ENCODE measurements around the gene GYG2.
"Not testable (repeated sequence)": the region's sequence is repeated elsewhere in the genome, so short reads cannot be mapped to it uniquely, and the experiment has no call there.

The GYG2 gene

GRCh38 chrX:2892816-2893215, 64.1 kb downstream of the GYG2 start:
- no peak for TF ChIP-seq CTCF (IDR thresholded peaks at IDR 0.05; ENCODE audit: extremely low read depth, missing control alignments)
- DNase-seq (ENCODE audit: low spot score): no peak

GRCh38 chrX:2894885-2895292, 66.2 kb downstream of the GYG2 start:
- no peak for TF ChIP-seq CTCF (IDR thresholded peaks at IDR 0.05; ENCODE audit: extremely low read depth, missing control alignments)
- DNase-seq (ENCODE audit: low spot score): no peak

- TF ChIP-seq CTCF (IDR thresholded peaks at IDR 0.05; ENCODE audit: extremely low read depth, missing control alignments): no peak
- no peak for DNase-seq (ENCODE audit: low spot score)
These were observed 68.6 kb downstream of the GYG2 start for GRCh38 chrX:2897311-2897689.

GRCh38 chrX:2897690-2898623, 69.2 kb downstream of the GYG2 start:
- DNase-seq (ENCODE audit: low spot score): not testable (repeated sequence)

GRCh38 chrX:2898846-2899512, 70.2 kb downstream of the GYG2 start:
- no peak for TF ChIP-seq CTCF (IDR thresholded peaks at IDR 0.05; ENCODE audit: extremely low read depth, missing control alignments)
- DNase-seq (ENCODE audit: low spot score): no peak

GRCh38 chrX:2901367-2902036, 72.8 kb downstream of the GYG2 start:
- DNase-seq (ENCODE audit: low spot score): no peak
- TF ChIP-seq CTCF (IDR thresholded peaks at IDR 0.05; ENCODE audit: extremely low read depth, missing control alignments): no peak

GRCh38 chrX:2902841-2903240, 74.1 kb downstream of the GYG2 start:
- no peak for TF ChIP-seq CTCF (IDR thresholded peaks at IDR 0.05; ENCODE audit: extremely low read depth, missing control alignments)
- no peak for DNase-seq (ENCODE audit: low spot score)

Data from GM20000 (cell line).